Adrenal gland (tissue), 5 donors: ENCODE measurements around the gene INPP5A.

Source experiments
- POLR2A ChIP-seq, 2 donors: fragments of 450-650 bp; IDR thresholded peaks; one replicate each; pipeline ENCODE4 v1.6.1; 2017; ENCODE audit warnings: antibody characterized with exemption in 2 of 2, mild to moderate bottlenecking in 2 of 2, moderate library complexity in 1 of 2
- TF ChIP-seq, protein P1 (sequence below), 6 experiments: fragments of 450-650 bp in 4 of 6; fragments of 200-600 bp in 2 of 6; sonication (generic) in 1 of 6; IDR thresholded peaks; 1 replicate in 5 of 6; 2 replicates in 1 of 6; pipeline versions ENCODE4 v1.5.1 to v1.8.0; 2016 to 2021; ENCODE audit warnings: antibody characterized with exemption in 6 of 6, mild to moderate bottlenecking in 2 of 6, moderate library complexity in 1 of 6
- donor health status: DM: no; HTN: no; CAD: no.

DNA sequence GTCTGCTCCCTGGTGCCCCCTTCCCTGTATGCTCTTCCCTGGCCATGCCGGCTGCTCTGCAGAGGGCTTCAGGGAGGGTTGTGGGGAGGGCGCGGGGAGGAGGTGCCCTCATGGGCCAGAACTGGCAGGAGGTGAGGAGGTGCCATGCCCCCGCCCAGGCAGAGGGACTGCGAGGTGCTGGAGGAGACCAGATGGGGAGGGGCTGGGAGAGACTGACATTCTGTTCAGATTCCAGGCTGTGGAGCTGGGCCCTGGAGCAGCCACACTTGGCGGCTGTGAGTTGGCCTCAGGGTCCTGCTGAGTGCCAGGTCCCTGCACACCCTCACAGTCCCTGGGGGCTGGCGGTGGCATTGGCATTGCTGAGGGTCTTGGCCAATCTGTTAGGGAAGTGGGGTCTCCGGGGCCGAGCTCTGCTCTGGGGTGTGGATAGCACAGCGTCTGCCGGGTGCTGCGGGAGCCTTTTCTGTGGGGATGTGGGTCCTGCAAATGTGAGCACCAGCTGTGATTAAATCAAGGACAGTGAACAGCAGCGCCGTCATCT, 25.4 kb downstream of the INPP5A start:
- TF ChIP-seq, protein P1, sequence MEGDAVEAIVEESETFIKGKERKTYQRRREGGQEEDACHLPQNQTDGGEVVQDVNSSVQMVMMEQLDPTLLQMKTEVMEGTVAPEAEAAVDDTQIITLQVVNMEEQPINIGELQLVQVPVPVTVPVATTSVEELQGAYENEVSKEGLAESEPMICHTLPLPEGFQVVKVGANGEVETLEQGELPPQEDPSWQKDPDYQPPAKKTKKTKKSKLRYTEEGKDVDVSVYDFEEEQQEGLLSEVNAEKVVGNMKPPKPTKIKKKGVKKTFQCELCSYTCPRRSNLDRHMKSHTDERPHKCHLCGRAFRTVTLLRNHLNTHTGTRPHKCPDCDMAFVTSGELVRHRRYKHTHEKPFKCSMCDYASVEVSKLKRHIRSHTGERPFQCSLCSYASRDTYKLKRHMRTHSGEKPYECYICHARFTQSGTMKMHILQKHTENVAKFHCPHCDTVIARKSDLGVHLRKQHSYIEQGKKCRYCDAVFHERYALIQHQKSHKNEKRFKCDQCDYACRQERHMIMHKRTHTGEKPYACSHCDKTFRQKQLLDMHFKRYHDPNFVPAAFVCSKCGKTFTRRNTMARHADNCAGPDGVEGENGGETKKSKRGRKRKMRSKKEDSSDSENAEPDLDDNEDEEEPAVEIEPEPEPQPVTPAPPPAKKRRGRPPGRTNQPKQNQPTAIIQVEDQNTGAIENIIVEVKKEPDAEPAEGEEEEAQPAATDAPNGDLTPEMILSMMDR (IDR thresholded peaks at IDR 0.05): no peak
- TF ChIP-seq POLR2A (IDR thresholded peaks at IDR 0.05): no peak
